KOPT-K1 (cell line): ENCODE results near the gene IGSF23.
"Not testable (repeated sequence)": the region's sequence is repeated elsewhere in the genome, so short reads cannot be mapped to it uniquely, and the experiment has no call there.

Source experiments
- H3K27ac ChIP-seq: fragments of 200-600 bp; sonication (generic); 2 replicates; pipeline ENCODE4 v1.5.1; 2016; ENCODE audit warnings: antibody characterized with exemption, mild to moderate bottlenecking, low read depth, low read length; ENCODE audit not compliant: poor library complexity, severe bottlenecking
- H3K36me3 ChIP-seq: fragments of 200-600 bp; sonication (generic); 2 replicates; pipeline ENCODE4 v1.5.1; 2017; ENCODE audit warnings: antibody characterized with exemption, mild to moderate bottlenecking, low read length, moderate library complexity; ENCODE audit not compliant: insufficient read depth
- H3K9me3 ChIP-seq: fragments of 200-600 bp; sonication (generic); 2 replicates; pipeline ENCODE4 v1.5.1; 2017; ENCODE audit warnings: antibody characterized with exemption, low read length, mild to moderate bottlenecking; ENCODE audit not compliant: insufficient read depth, poor library complexity, severe bottlenecking

The IGSF23 gene

GRCh38 chr19:44673510-44673909, 60.1 kb downstream of the IGSF23 start:
- Histone ChIP-seq H3K27ac (no peak overlapping the region), H3K36me3 (no peaks in the 10 kb centered on the region), H3K9me3 (no peaks in the 10 kb centered on the region)

- no peaks in the 10 kb centered on the region for H3K36me3 ChIP-seq
- no peak overlapping the region for H3K27ac ChIP-seq
- H3K9me3 ChIP-seq, result no peaks in the 10 kb centered on the region
Observed at GRCh38 chr19:44675521-44675920, 62.2 kb downstream of the IGSF23 start.

DNA sequence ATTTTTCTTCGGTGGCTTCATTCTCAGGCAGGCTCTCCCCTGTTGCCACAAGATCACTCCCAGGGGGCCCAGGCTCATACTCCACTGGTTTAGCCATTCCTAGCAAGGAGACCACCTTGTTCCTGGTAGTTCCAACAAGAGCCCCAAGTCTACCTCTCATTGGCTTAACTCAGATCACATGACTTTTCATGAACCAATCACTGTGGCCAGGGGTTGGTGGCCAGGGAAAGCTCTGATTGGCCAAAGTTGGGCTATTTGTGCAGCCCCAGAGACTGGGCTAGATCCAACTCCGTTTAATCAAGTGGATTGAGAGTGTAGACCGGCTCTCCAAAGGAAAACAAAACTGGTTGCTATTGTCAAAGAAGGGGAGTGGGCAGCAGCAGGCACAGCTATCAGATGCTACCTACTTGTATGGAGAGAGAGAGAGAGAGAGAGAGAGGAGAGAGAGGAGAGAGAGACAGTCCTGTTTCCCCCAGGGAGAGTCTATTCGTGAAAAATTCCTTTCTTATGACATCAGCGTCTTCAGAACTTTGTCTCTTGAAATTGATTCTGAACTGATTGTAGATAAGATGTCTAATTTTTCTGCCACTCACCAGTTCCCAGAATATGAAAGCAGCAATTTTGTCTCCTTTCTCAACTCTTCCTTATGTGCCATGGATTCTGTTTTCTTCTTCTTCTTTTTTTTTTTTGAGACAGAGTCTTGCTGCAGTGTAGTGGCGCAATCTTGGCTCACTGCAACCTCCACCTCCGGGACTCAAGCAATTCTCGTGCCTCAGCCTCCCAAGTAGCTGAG, 63.9 kb downstream of the IGSF23 start:
- no peaks in the 10 kb centered on the region for H3K9me3 ChIP-seq
- H3K36me3 ChIP-seq, result no peaks in the 10 kb centered on the region
- H3K27ac ChIP-seq, result no peak overlapping the region

DNA sequence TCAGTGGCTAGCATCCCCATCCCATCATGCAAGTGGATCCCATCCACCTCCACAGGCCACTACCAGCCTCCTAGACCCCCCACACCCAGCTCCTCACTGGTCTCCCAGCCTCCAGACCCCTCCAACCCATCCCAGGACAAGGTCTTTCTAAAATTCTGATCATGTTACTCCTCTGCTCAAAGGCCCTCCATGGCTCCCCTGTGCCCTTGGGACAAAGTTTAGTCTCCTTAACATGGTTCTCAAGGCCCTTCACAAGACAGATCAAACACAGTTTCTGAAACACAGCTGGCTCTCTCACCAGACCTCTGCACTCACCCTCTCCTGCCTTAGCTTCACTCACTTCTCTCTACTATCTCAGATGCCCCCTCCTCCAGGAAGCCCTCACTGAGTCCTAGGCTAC, 67.2 kb downstream of the IGSF23 start:
- no peaks in the 10 kb centered on the region for H3K36me3 ChIP-seq
- H3K9me3 ChIP-seq, result no peaks in the 10 kb centered on the region
- no peak overlapping the region for H3K27ac ChIP-seq

DNA sequence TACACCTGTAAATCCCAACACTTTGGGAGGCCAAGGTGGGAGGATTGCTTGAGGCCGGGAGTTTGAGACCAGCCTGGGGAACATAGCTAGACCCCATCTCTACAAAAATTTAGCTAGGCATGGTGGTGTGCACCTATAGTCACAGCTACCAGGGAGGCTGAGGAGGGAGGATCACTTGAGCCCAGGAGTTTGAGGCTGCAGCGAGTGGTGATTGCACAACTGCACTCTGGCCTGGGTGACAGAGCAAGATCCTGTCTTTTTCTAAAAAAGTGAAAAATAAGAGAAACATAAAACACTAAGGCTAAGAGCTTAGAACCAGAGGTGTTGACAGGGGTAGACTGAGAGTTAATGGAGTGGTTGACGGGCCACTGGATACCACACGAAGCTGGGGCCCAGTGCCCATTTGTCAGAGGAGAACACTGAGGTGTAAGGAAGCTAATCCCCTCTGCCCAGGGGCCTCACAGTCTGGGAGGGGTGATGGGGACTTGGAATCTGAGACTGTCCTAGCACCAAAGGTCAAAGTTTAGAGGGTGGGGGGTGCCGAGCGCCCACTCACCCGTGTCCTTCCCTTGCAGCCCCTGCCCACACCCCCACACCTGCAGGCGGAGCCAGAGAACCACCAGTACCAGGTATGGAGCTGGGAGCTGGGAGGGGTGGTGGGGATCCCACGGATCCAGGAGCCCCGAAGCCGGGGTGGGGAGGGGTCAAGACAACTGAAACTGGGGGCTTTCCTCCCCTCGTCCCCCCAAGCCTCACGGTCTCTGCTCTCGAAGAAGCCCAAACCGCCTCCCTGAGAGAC, 68.8 kb downstream of the IGSF23 start:
- H3K36me3 ChIP-seq, result no peaks in the 10 kb centered on the region
- H3K9me3 ChIP-seq, result no peaks in the 10 kb centered on the region
- H3K27ac ChIP-seq, result no peak overlapping the region

GRCh38 chr19:44682807-44683206, 69.4 kb downstream of the IGSF23 start:
- no peaks in the 10 kb centered on the region for H3K36me3 ChIP-seq
- no peak overlapping the region for H3K27ac ChIP-seq
- H3K9me3 ChIP-seq, result no peaks in the 10 kb centered on the region

GRCh38 chr19:44683434-44684210, 70.3 kb downstream of the IGSF23 start:
- H3K27ac ChIP-seq, result no peak overlapping the region
- H3K36me3 ChIP-seq, result no peaks in the 10 kb centered on the region
- H3K9me3 ChIP-seq, result no peaks in the 10 kb centered on the region

DNA sequence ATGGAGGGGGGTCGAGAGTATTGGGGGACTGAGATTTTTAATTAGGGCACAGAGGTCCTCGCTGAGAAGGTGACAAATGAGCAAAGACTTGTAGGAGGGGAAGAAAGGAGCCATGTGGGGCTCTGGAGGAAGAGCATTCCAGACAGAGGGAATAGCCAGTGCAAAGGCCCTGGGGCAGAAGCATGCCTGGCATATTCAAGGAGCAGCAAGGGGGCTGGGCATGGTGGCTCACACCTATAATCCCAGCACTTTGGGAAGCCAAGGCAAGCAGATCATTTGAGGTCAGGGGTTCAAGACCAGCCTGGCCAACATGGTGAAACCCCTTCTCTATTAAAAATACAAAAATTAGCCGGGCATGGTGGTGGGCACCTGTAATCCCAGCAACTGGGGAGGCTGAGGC, 71.0 kb downstream of the IGSF23 start:
- not testable (repeated sequence) for H3K36me3 ChIP-seq, H3K27ac ChIP-seq, H3K9me3 ChIP-seq

GRCh38 chr19:44684892-44685863, 71.8 kb downstream of the IGSF23 start:
- no peaks in the 10 kb centered on the region for H3K9me3 ChIP-seq
- no peaks in the 10 kb centered on the region for H3K36me3 ChIP-seq
- no peak overlapping the region for H3K27ac ChIP-seq

- H3K36me3 ChIP-seq, result no peaks in the 10 kb centered on the region
- H3K9me3 ChIP-seq, result no peaks in the 10 kb centered on the region
- H3K27ac ChIP-seq, result no peak overlapping the region
Observed at GRCh38 chr19:44685877-44686276, 72.5 kb downstream of the IGSF23 start.
